ENCODE data around the gene ACP7.

DNA sequence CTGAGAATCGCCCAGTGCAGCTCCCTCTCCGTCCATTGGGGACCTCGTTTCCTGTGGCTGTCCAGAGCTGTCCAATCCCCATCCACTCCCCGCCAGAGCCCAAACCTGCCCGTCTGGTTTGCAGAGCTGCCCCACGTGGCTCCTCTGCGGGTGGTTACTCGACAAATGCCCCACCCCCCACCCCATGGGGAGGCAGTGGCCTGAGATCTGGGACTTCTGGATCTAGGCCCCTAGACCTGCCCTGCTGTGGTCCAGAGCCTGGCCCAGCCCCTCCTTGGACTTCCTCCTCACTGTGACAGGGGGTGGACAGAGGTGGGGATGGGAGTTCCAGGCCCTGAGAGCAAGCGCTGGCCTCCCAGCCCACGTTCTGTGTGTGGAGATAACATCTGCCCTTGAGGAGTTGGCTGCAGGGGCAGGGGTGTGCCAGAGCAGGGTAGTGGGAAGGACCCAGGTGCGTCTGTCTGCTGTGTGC is 70.5 kb downstream of the ACP7 start:
- TF ChIP-seq, protein P1, sequence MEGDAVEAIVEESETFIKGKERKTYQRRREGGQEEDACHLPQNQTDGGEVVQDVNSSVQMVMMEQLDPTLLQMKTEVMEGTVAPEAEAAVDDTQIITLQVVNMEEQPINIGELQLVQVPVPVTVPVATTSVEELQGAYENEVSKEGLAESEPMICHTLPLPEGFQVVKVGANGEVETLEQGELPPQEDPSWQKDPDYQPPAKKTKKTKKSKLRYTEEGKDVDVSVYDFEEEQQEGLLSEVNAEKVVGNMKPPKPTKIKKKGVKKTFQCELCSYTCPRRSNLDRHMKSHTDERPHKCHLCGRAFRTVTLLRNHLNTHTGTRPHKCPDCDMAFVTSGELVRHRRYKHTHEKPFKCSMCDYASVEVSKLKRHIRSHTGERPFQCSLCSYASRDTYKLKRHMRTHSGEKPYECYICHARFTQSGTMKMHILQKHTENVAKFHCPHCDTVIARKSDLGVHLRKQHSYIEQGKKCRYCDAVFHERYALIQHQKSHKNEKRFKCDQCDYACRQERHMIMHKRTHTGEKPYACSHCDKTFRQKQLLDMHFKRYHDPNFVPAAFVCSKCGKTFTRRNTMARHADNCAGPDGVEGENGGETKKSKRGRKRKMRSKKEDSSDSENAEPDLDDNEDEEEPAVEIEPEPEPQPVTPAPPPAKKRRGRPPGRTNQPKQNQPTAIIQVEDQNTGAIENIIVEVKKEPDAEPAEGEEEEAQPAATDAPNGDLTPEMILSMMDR (IDR thresholded peaks at IDR 0.05; ENCODE audit: low read length): no peak
- no peak for TF ChIP-seq EZH2 (optimal IDR thresholded peaks at IDR 0.05; ENCODE audit: low read depth, low read length)
